Adrenal gland (tissue), 12 donors: ENCODE measurements around the gene THRA. TPM values are rescaled to one million over a fixed set of nuclear protein-coding genes. Genes with fewer than 3 reads are reported as not detected.

Source experiments
- DNase-seq, 7 donors: peaks; one replicate each; pipeline ENCODE4 v3.0.0-alpha.2; 2019 to 2020
- H3K27ac ChIP-seq, 5 donors: fragments of 200-600 bp; sonication (generic) in 4 of 5; 1 replicate in 3 of 5; 2 replicates in 2 of 5; pipeline versions ENCODE4 v1.5.1 to v1.8.0; 2016 to 2020; ENCODE audit warnings: mild to moderate bottlenecking in 1 of 5
- H3K27me3 ChIP-seq: fragments of 200-600 bp; 2 replicates; pipeline ENCODE4 v1.8.0; 2021
- H3K36me3 ChIP-seq, 2 donors: fragments of 200-600 bp; replicated peaks in 1 of 2; 1 replicate in 1 of 2; 2 replicates in 1 of 2; pipeline versions ENCODE4 v1.5.1 to v1.8.0; 2018 to 2022
- H3K4me1 ChIP-seq, 2 donors: fragments of 200-600 bp; replicated peaks in 1 of 2; 1 replicate in 1 of 2; 2 replicates in 1 of 2; pipeline versions ENCODE4 v1.5.1 to v1.8.0; 2018 to 2021
- H3K4me3 ChIP-seq, 4 donors: fragments of 200-600 bp; sonication (generic) in 3 of 4; one replicate each; pipeline ENCODE4 v1.5.1; 2016 to 2018
- H3K9me3 ChIP-seq, 3 donors: fragments of 200-600 bp; sonication (generic) in 1 of 3; replicated peaks in 1 of 3; 1 replicate in 2 of 3; 2 replicates in 1 of 3; pipeline versions ENCODE4 v1.5.1 to v1.8.0; 2016 to 2021
- CTCF ChIP-seq, 6 experiments: fragments of 450-650 bp in 4 of 6; fragments of 200-600 bp in 2 of 6; sonication (generic) in 1 of 6; IDR thresholded peaks; 1 replicate in 5 of 6; 2 replicates in 1 of 6; pipeline versions ENCODE4 v1.5.1 to v1.8.0; 2016 to 2021; ENCODE audit warnings: antibody characterized with exemption in 6 of 6, mild to moderate bottlenecking in 2 of 6, moderate library complexity in 1 of 6
- POLR2A ChIP-seq, 2 donors: fragments of 450-650 bp; IDR thresholded peaks; one replicate each; pipeline ENCODE4 v1.6.1; 2017; ENCODE audit warnings: antibody characterized with exemption in 2 of 2, mild to moderate bottlenecking in 2 of 2, moderate library complexity in 1 of 2
- WGBS, 4 donors: extraction: QIAGEN DNeasy Blood & Tissue Kit in 2 of 4; methylation state at CpG; one replicate each; pipeline versions ENCODE4 v1.1.5 to v1.1.7; 2013 to 2017; 5-methylcytosine and 5-hydroxymethylcytosine counted together
- intact Hi-C, 2 donors: fragments of 100-400 bp; cut with DNase I; formaldehyde crosslinking; loops; one replicate each; pipeline versions ENCODE4 v1.14.1 to v1.15.0; 2022 to 2023
- polyA plus RNA-seq, 3 donors: library from polyadenylated mRNA; stranded (reverse); fragments of 200-250 nt in 2 of 3; fragments of 350-450 nt in 1 of 3; fragmentation: Illumina TruSeq in 1 of 3; extraction: RNeasy Lipid Tissue Mini Kit (QIAGEN cat#74804) in 1 of 3; gene quantifications; one replicate each; pipeline ENCODE4 v1.2.3, GENCODE V29; 2013 to 2014
- total RNA-seq, 9 donors: library from RNA; depleted of rRNA in 4 of 9; stranded (reverse); fragments of >200 nt in 4 of 9; fragments of 120-200 nt in 1 of 9; fragmentation: NEBNext Ultra II Directional in 1 of 9; extraction: Animal tissue kit (Norgen Biotek cat#: 25700) in 1 of 9; gene quantifications; one replicate each; pipeline versions ENCODE4 v1.1.0 to v1.2.4, GENCODE V29; 2013 to 2023
- donor health status: healthy with polysubstance abuse.
- donor health status: Bipolar disorder and iron deficiency.
- donor health status: DM: yes; HTN: yes; CAD: no.
- donor health status: DM: no; HTN: no; CAD: no.
- donor health status: DM: no; HTN: no; CAD: no.
- donor health status: DM: yes; HTN: yes; CAD: no.

The THRA gene
- total and polyA plus RNA-seq, 12 donors: 39.2 to 110 (median 65.8) TPM

DNA sequence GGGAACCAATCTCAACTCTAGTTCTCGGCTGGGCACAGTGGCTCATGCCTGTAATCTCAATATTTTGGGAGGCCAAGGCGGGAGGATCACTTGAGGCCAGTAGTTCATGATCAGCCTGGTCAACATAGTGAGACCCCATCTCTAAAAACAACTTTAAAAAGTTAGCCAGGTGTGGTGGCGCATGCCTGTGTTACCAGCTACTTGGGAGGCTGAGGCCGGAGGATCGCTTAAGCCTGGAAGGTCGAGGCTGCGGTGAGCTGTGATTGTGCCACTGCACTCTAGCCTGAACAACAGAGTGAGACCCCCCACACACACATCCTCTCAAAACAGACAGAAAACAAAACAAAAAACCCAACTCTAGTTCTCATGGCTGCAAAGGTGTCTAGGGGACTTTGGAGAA lies 4.9 kb downstream of the THRA start:
- Histone ChIP-seq H3K36me3 (no peaks in the 10 kb centered on the region), H3K9me3 (no peaks in the 10 kb centered on the region), H3K4me1 (peaks cover 68 to 85% of the 10 kb centered on the region in 2 donors), H3K27me3 (no peaks in the 10 kb centered on the region), H3K4me3 (no peak overlapping the region), H3K27ac (peak overlapping the region; percentile 76 to 95 (median 93))
- intact Hi-C loops: loop anchor here in 1 of 2 donors (10.0 kb wide), 1 partner anchor 97 kb away; no protein-coding TSS in a partner anchor
- no peak for DNase-seq
- WGBS, 4 donors: 95 to 100% (median 96%) methylated on average over 6 to 7 of the region's 7 CpGs
- TF ChIP-seq CTCF (IDR thresholded peaks at IDR 0.05) (no peak), POLR2A (IDR thresholded peaks at IDR 0.05) (no peak)

GRCh38 chr17:40068129-40068581 lies 5.4 kb downstream of the THRA start:
- peak overlapping the region; percentile 76 to 95 (median 93) for H3K27ac ChIP-seq
- peaks cover 73 to 89% of the 10 kb centered on the region in 2 donors for H3K4me1 ChIP-seq
- H3K27me3 ChIP-seq: no peaks in the 10 kb centered on the region
- no peak for TF ChIP-seq POLR2A (IDR thresholded peaks at IDR 0.05)
- no peaks in the 10 kb centered on the region for H3K9me3 ChIP-seq
- 31 to 52% (median 45%) methylated on average over 3 to 4 of the region's 4 CpGs for WGBS, 4 donors
- H3K36me3 ChIP-seq: no peaks in the 10 kb centered on the region
- peak in 2 of 7 donors; percentile 37 to 48 for DNase-seq
- intact Hi-C loops: loop anchor here in 1 of 2 donors (10.0 kb wide), 1 partner anchor 97 kb away; no protein-coding TSS in a partner anchor
- peak overlapping the region in 1 of 4 donors; percentile 30 for H3K4me3 ChIP-seq

DNA sequence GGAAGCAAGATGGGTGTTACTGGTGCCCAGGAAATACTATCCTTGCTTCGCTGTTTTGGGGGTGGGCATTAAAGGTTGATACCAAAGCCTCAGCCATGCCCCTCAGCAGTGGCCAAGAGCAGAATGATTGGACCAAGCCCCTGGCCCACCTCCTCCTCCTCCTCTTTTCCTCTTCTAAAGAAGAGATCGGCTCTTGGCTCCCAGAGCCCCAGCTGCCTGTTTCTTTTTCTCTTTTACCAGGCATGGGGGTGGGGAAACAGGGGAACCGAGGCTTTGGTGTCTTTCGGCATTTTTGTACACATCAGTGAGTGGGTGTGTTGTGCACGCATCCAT lies 5.8 kb downstream of the THRA start:
- intact Hi-C loops: loop anchor here in 1 of 2 donors (10.0 kb wide), 1 partner anchor 96 kb away; no protein-coding TSS in a partner anchor
- peaks cover 76 to 93% of the 10 kb centered on the region in 2 donors for H3K4me1 ChIP-seq
- H3K4me3 ChIP-seq: peak overlapping the region in 1 of 4 donors; percentile 30
- H3K27ac ChIP-seq: peak overlapping the region; percentile 76 to 95 (median 93)
- no peak for TF ChIP-seq CTCF (IDR thresholded peaks at IDR 0.05)
- TF ChIP-seq POLR2A (IDR thresholded peaks at IDR 0.05): no peak
- no peaks in the 10 kb centered on the region for H3K36me3 ChIP-seq
- 3 to 10% (median 7%) methylated on average over 5 of the region's 5 CpGs for WGBS, 4 donors
- H3K9me3 ChIP-seq: no peaks in the 10 kb centered on the region
- no peak for DNase-seq
- no peaks in the 10 kb centered on the region for H3K27me3 ChIP-seq

DNA sequence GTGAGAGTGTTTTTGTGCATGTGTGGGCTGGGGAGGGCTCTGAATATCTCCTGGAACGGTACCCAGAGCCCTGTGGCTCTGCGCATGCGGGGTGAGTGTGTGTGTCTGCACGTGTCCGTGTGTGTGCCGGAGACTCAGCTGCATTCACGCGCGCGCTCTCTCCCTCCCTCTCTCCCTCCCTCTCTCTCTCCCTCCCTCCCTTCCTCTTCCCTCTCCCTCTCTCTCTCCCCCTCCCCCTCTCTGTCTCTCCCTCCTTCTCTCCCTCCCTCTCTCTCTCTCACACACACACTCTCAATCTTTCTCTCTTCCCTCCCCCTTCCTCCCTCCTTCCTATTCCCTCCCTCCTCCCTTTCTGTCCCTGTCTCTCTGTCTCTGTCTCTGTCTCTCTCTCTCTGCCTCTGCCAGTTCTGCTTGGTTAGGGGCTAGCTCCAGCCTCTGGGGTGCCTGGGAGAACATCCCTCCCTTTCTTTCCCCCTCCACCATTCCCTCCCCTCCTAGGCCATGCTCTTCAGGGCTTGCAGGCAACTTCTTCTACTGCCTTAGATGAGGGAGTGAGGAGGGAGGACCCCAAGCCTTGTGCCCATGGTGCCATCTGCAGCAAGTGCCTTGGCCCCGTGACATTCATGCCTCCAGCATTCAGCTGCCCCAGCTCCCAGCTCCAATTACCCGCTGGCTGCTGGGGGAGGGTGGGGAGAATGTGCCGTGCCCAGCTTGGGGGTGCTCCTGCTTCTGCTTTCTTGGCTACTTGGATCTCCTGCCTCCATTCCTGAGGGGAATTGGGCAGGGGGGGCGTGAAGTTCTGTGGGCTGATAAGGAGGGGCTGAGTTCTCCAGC lies 6.4 kb downstream of the THRA start:
- H3K27me3 ChIP-seq: no peaks in the 10 kb centered on the region
- H3K9me3 ChIP-seq: no peaks in the 10 kb centered on the region
- intact Hi-C loops: loop anchor here in 1 of 2 donors (10.0 kb wide), 1 partner anchor 96 kb away; no protein-coding TSS in a partner anchor
- peaks cover 0 to under 1% of the 10 kb centered on the region in 2 donors for H3K36me3 ChIP-seq
- TF ChIP-seq CTCF (IDR thresholded peaks at IDR 0.05): no peak
- TF ChIP-seq POLR2A (IDR thresholded peaks at IDR 0.05): peak in 1 of 2 donors; percentile 54
- H3K4me1 ChIP-seq: peaks cover 80 to 96% of the 10 kb centered on the region in 2 donors
- peak overlapping the region in 1 of 4 donors; percentile 30 for H3K4me3 ChIP-seq
- peak overlapping the region; percentile 80 to 95 (median 93) for H3K27ac ChIP-seq
- WGBS, 4 donors: 2 to 5% (median 3%) methylated on average over 9 to 14 of the region's 14 CpGs
- DNase-seq: peak; percentile 93 to 98 (median 96)
